ENCODE results near the gene HOXA5. TPM values are rescaled to one million over a fixed set of nuclear protein-coding genes. Genes with fewer than 3 reads are reported as not detected.

HOXA5 gene
- total RNA-seq, 1 donor from 2014 or later, result 18.8 TPM

DNA sequence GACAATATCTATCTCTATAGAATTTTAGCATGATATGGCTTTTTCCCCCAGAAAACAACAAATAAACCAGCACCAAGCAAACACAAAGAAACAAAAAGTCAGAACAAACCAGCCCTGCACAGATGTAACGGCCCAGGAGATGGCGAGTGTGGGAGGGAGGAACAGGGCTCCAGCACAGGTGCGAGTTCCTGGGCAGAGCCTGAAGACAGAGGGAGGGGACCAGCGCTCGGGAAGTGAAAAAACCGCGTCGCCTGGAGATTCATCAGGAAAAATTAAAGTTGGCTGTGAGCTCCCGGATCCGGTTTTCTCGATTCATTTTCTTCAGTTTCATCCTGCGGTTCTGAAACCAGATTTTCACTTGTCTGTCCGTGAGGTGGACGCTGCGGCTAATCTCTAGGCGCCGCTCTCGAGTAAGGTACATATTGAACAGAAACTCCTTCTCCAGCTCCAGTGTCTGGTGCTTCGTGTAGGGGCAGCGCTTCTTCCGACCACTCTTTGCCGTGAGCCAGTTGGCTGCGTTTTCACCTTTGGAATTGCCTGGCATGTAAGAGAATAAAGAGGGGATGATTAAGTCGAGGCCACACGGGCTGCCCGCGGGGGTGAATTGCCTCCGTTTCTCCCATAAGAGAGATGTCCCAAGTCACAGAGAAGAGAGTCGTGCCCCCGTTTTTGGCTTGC, 28.3 kb upstream of the HOXA5 start:
- Histone ChIP-seq H3K4me3 (ENCODE audit: low read depth, low read length) (peak overlapping the region; percentile 72), H3K27me3 (ENCODE audit: control insufficient read depth, insufficient read depth, low read length) (no peaks in the 10 kb centered on the region), H3K36me3 (ENCODE audit: control insufficient read depth, insufficient read depth, low read length) (peaks cover 2% of the 10 kb centered on the region)
- TF ChIP-seq, protein P1, sequence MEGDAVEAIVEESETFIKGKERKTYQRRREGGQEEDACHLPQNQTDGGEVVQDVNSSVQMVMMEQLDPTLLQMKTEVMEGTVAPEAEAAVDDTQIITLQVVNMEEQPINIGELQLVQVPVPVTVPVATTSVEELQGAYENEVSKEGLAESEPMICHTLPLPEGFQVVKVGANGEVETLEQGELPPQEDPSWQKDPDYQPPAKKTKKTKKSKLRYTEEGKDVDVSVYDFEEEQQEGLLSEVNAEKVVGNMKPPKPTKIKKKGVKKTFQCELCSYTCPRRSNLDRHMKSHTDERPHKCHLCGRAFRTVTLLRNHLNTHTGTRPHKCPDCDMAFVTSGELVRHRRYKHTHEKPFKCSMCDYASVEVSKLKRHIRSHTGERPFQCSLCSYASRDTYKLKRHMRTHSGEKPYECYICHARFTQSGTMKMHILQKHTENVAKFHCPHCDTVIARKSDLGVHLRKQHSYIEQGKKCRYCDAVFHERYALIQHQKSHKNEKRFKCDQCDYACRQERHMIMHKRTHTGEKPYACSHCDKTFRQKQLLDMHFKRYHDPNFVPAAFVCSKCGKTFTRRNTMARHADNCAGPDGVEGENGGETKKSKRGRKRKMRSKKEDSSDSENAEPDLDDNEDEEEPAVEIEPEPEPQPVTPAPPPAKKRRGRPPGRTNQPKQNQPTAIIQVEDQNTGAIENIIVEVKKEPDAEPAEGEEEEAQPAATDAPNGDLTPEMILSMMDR (IDR thresholded peaks at IDR 0.05; ENCODE audit: insufficient read depth, low read length, poor library complexity, severe bottlenecking), result no peak
- DNase-seq (ENCODE audit: low read depth), result no peak

DNA sequence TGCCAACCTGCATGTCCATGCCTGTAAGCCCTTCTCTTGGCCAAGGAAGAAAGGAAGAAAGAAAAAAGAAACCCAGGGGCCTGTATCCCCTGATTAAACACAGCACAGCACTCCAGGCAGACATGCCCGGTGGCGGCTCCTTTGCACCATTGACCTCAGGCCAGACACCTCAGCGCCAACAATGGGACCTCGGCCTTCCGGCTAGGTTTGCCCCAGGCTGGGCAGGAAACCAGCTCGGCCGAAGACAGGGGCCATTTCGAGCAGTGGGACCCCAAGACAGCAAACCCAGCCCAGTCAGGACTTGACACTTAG, 27.8 kb upstream of the HOXA5 start:
- H3K36me3 ChIP-seq (ENCODE audit: control insufficient read depth, insufficient read depth, low read length), result peaks cover 2% of the 10 kb centered on the region
- no peak for DNase-seq (ENCODE audit: low read depth)
- no peaks in the 10 kb centered on the region for H3K27me3 ChIP-seq (ENCODE audit: control insufficient read depth, insufficient read depth, low read length)
- peak overlapping the region; percentile 72 for H3K4me3 ChIP-seq (ENCODE audit: low read depth, low read length)
- TF ChIP-seq, protein P1 (IDR thresholded peaks at IDR 0.05; ENCODE audit: insufficient read depth, low read length, poor library complexity, severe bottlenecking), result no peak

DNA sequence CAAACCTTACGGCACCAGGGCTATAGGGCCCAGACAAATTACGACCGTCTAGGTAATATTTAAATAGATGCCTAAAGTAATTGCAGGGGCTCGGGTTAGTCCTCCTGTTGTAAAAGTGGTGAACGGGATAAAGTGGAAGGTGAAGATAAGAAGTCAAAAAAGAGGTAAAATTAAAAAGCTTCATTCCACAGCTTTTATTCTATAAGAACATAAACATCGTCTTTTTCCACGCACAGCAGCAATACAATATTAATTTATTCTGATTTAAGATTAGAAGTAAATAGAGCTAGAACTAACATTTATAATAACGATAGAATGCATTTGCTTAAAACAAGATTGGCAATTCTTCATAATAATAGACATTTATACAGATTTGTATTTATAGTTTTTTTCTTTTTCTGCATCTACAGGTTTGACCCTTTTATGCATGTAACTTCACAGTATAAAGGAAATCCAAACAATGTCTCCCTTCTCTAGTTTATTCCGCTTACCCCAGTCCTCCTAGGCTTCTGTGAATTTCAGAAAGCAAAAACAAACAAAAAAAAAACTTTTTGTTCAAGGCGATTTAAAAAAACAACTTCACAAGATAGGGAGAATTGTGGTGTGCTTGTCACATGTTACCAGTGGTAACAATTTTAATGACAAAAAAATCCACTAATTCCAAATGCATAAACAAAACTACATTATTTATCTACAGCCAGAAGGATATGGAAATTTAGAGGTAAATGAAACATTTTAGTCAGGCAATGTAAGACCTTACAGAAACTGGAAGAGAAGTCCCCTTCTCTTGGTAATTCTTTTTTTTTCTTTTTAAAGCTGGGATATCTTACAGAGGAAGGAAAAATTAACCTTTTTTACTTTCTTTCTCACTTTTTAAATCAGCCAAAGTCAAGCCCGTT, 27.2 kb upstream of the HOXA5 start:
- no peak for DNase-seq (ENCODE audit: low read depth)
- Histone ChIP-seq H3K4me3 (ENCODE audit: low read depth, low read length) (peak overlapping the region; percentile 72), H3K27me3 (ENCODE audit: control insufficient read depth, insufficient read depth, low read length) (no peaks in the 10 kb centered on the region), H3K36me3 (ENCODE audit: control insufficient read depth, insufficient read depth, low read length) (peaks cover 2% of the 10 kb centered on the region)
- TF ChIP-seq, protein P1 (IDR thresholded peaks at IDR 0.05; ENCODE audit: insufficient read depth, low read length, poor library complexity, severe bottlenecking), result no peak

DNA sequence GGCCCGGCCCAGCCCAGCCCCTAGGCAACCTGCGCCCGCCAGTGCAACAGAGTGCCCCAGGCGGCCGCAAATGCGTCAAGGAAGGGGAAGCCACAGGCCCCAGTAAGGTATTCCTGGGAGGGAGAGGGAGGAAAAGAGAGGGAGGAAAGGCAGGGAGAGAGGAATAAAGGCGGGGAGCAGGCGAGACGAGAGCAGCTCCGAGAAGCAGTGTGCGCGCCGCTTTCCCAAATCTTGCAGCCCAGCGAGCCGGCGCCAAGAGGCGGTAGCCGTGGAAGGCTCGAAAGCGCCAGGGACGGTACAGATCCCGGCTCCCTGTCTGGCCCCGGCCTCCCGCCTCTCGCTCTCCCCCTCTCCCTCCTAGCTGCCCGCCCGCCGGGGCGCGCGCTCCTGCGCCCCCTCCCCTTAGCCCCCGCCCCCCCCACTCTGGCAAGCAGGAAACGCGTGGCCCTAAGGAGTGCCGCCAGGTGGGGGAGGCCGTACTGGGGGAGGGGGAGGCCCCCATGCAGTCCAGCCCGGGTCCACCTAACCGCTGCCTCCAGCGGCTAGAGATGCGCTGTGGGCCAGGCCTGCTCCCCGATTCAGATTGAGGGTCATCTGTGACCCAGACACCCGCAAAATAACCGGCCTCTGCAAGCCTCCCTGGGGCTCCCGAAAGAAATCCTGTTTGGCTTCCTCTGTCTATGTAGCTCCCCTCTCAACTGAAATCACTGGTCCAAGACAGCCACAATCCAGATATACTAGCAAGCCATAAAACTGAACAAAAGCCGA, 26.4 kb upstream of the HOXA5 start:
- peak overlapping the region; percentile 72 for H3K4me3 ChIP-seq (ENCODE audit: low read depth, low read length)
- no peak for DNase-seq (ENCODE audit: low read depth)
- H3K27me3 ChIP-seq (ENCODE audit: control insufficient read depth, insufficient read depth, low read length), result no peaks in the 10 kb centered on the region
- TF ChIP-seq, protein P1 (IDR thresholded peaks at IDR 0.05; ENCODE audit: insufficient read depth, low read length, poor library complexity, severe bottlenecking), result no peak
- H3K36me3 ChIP-seq (ENCODE audit: control insufficient read depth, insufficient read depth, low read length), result peaks cover 2% of the 10 kb centered on the region

DNA sequence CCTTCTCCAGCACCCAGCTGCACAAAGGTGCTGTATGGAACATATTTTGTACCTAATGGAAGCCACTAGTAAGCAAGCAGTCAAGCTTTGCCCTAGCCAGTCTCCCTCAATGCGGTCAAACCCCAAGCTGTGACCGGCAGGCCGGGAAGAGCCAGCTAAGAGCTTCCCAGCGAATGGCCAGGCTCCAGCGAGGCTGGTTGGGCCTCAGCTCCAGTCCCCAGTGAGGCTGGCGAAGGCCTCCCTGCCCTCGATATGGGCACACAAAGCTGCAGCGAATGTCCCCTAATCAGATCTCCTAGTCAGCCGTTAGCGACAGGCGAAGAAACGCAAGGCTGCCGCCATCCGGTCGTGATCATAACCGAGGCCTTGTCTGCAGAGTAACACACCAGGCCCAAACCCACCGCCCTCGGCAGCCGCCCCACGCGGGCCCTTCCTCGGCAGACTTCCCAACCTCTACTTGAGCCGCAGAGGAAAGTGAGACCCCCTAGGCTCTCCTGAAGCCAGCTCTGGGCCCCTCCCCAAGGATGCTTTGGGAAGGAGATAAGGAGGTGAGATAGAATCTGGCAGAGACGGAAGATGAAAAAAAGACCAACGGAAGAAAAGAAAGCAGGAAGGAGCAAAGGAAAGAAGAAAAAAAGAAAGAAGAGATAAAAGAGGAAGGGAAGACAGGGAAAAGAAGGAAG, 24.9 kb upstream of the HOXA5 start:
- Histone ChIP-seq H3K4me3 (ENCODE audit: low read depth, low read length) (peak overlapping the region; percentile 72), H3K36me3 (ENCODE audit: control insufficient read depth, insufficient read depth, low read length) (peaks cover 7% of the 10 kb centered on the region), H3K27me3 (ENCODE audit: control insufficient read depth, insufficient read depth, low read length) (no peaks in the 10 kb centered on the region)
- TF ChIP-seq, protein P1 (IDR thresholded peaks at IDR 0.05; ENCODE audit: insufficient read depth, low read length, poor library complexity, severe bottlenecking), result no peak
- no peak for DNase-seq (ENCODE audit: low read depth)
